Measurements from ENCODE around the gene PPP1R13B. TPM values are rescaled to one million over a fixed set of nuclear protein-coding genes. Genes with fewer than 3 reads are reported as not detected.

The PPP1R13B gene
- total RNA-seq, 4 donors from 2014 or later, result 19.9 to 25.2 (median 23.6) TPM

DNA sequence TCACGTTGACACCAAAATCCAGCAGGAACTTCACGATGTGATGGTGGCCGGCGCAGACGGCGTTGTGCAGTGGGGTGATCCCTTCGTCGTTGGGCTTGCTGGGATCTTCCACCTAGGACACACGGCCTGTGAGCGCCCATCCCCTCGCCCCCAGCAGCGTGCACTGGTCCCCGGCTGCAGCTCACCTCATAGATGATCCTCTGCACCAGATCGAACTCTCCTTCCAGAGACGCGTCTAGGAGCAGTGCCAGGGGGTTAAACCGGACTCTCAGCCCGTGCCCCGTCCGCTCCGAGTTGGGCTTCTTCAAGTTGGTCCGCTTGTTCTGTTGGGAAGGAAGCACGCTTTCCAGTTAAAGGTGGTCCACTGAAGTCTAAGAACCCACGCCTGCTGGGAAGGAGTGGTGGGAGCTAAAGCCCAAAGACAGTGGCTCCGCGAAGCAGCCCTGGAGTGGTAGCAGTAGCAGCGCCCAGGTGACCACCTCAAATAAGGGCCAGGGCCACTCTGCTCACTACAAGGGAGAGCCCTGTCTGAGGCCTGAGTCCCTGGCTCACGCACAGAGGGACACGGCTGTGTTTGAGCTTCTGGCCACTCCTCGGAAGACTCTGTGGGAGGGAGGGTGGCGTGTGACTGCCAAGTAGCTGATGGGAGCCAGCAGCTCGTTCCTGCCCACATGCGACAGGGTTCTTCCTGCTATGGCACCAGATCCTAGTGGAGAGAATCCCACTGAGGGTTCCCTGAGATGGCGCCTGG, 108.5 kb downstream of the PPP1R13B start:
- intact Hi-C loops (cut with DNase I), result no loop called here
- no peak for DNase-seq (ENCODE audit: extremely low spot score)
- H3K27ac ChIP-seq (replicated peaks in 1 of 4), result peak overlapping the region; percentile 45 to 94 (median 89)
- H3K9me3 ChIP-seq, result no peaks in the 10 kb centered on the region
- H3K27me3 ChIP-seq, result no peaks in the 10 kb centered on the region
- peaks cover 4 to 98% (median 52%) of the 10 kb centered on the region in 4 donors for H3K36me3 ChIP-seq
- no peak overlapping the region for H3K4me3 ChIP-seq
- TF ChIP-seq POLR2A (IDR thresholded peaks at IDR 0.05; ENCODE audit: low read depth), result no peak
- TF ChIP-seq, protein P1, sequence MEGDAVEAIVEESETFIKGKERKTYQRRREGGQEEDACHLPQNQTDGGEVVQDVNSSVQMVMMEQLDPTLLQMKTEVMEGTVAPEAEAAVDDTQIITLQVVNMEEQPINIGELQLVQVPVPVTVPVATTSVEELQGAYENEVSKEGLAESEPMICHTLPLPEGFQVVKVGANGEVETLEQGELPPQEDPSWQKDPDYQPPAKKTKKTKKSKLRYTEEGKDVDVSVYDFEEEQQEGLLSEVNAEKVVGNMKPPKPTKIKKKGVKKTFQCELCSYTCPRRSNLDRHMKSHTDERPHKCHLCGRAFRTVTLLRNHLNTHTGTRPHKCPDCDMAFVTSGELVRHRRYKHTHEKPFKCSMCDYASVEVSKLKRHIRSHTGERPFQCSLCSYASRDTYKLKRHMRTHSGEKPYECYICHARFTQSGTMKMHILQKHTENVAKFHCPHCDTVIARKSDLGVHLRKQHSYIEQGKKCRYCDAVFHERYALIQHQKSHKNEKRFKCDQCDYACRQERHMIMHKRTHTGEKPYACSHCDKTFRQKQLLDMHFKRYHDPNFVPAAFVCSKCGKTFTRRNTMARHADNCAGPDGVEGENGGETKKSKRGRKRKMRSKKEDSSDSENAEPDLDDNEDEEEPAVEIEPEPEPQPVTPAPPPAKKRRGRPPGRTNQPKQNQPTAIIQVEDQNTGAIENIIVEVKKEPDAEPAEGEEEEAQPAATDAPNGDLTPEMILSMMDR (IDR thresholded peaks at IDR 0.05), result no peak
- TF ChIP-seq POLR2AphosphoS5 (IDR thresholded peaks at IDR 0.05), result no peak
- no peak for TF ChIP-seq EP300 (IDR thresholded peaks at IDR 0.05)
- H3K4me1 ChIP-seq, result peaks cover 25 to 73% (median 69%) of the 10 kb centered on the region in 4 donors
- 90% methylated on average over 22 of the region's 34 CpGs for WGBS

DNA sequence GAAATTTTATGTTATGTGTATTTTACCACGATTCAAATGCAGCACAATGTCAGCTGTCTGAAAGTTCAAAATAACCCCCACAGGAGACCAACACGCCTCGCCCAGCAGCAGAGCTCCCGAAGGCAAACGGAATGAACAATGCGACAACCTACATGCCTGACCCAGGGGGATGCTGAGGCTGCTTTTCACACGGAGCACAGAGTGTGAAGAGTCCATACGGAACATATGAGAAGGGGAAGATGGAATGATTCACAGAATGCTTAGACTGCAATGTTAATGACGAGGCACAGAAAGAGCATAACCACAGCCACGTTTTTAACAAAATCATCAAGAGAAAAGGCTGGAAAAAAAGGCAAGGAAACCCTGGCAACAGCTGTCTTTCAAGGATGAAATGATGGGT, 109.2 kb downstream of the PPP1R13B start:
- Histone ChIP-seq H3K27me3 (no peaks in the 10 kb centered on the region), H3K4me3 (no peak overlapping the region), H3K36me3 (peaks cover 11 to 98% (median 54%) of the 10 kb centered on the region in 4 donors), H3K27ac (replicated peaks in 1 of 4) (peak overlapping the region; percentile 45 to 94 (median 89)), H3K9me3 (no peaks in the 10 kb centered on the region), H3K4me1 (peaks cover 25 to 78% (median 70%) of the 10 kb centered on the region in 4 donors)
- 81% methylated on average over 10 of the region's 10 CpGs for WGBS
- TF ChIP-seq POLR2AphosphoS5 (IDR thresholded peaks at IDR 0.05) (no peak), POLR2A (IDR thresholded peaks at IDR 0.05; ENCODE audit: low read depth) (no peak), EP300 (IDR thresholded peaks at IDR 0.05) (no peak)
- TF ChIP-seq, protein P1 (IDR thresholded peaks at IDR 0.05), result no peak
- intact Hi-C loops (cut with DNase I), result no loop called here
- no peak for DNase-seq (ENCODE audit: extremely low spot score)

DNA sequence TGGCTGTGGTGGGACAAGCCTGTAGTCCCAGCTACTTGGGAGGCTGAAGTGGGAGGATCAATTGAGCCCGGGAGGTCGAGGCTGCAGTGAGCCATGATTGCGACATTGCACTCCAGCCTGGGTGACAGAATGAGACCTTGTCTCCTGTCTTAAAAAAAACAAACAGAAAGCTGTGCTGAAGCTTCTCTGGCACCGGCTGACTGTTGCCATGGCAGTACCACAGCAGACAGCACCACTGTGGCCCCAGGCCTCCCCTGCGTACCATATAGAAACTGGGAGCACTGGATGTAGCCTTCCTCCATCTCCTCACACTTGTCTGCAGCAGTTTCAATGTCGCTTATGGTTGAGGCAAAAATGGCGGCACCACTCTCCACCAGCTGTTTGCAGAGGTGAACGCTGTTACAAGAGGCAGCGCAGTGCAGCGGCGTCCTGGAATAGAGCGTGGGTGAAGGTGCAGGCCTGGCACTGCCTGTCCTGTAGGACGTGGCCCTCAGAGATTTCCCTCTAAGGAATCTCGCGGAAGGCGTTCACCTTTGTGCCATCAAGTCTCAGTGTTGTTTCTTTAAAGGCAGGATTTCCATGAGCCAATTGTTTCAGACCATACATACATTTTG, 109.8 kb downstream of the PPP1R13B start:
- WGBS, result 92% methylated on average over 16 of the region's 16 CpGs
- TF ChIP-seq EP300 (IDR thresholded peaks at IDR 0.05), result no peak
- TF ChIP-seq, protein P1 (IDR thresholded peaks at IDR 0.05), result no peak
- TF ChIP-seq POLR2AphosphoS5 (IDR thresholded peaks at IDR 0.05), result no peak
- TF ChIP-seq POLR2A (IDR thresholded peaks at IDR 0.05; ENCODE audit: low read depth), result no peak
- peak overlapping the region; percentile 86 to 94 (median 92) for H3K27ac ChIP-seq (replicated peaks in 1 of 4)

DNA sequence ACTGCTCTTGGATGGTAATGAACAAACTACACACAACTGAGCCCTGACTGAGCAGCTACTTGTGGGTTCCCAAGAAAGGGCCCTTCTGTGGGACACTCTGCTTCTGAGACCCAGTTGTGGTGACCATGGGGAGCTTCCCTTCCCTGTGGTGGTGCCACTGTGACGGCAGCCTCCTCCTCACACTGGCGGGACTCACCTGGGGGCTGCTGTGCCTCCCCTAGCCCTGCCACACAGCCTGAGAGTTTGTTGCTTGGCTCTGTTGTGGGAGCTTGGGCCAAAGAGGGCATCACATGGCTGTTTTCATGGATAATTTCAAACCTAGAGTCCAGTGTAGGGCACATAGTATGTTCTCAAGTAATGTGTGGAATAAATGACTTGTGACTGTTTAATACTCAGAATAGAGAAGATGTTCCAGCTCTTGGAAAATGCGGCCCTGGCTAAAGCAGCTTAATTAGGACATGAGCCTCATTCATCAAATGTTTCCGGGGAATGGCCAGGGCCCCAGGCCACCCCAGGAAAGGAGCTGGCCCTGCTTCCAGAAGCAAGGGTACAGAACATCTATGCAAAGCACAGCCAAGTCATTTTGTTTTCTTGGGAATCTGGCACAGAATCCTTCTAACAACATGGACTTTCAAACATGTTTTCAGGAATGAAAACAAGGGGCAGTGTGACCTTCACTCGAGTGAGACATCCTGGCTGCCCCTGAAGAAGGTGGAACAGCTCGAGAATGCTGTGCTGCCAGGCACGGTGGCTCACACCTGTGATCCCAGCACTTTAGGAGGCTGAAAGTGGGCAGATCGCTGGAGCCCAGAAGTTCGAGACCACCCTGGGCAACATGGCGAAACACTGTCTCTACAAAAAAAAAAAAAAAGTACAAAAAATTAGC, 110.6 kb downstream of the PPP1R13B start:
- Histone ChIP-seq H3K4me1 (peaks cover 25 to 90% (median 63%) of the 10 kb centered on the region in 4 donors), H3K27ac (replicated peaks in 1 of 4) (peak overlapping the region; percentile 86 to 94 (median 92)), H3K4me3 (peak overlapping the region in 1 of 4 donors; percentile 4), H3K27me3 (no peaks in the 10 kb centered on the region), H3K36me3 (peaks cover 22 to 100% (median 62%) of the 10 kb centered on the region in 4 donors), H3K9me3 (no peaks in the 10 kb centered on the region)
- intact Hi-C loops (cut with DNase I), result no loop called here
- DNase-seq (ENCODE audit: extremely low spot score), result no peak
- TF ChIP-seq POLR2AphosphoS5 (IDR thresholded peaks at IDR 0.05) (peak; percentile 75 to 93), POLR2A (IDR thresholded peaks at IDR 0.05; ENCODE audit: low read depth) (no peak), EP300 (IDR thresholded peaks at IDR 0.05) (peak; percentile 36)
- TF ChIP-seq, protein P1 (IDR thresholded peaks at IDR 0.05), result no peak
- WGBS, result 64% methylated on average over 10 of the region's 10 CpGs

More for the DNA sequence above, 109.8 kb downstream of the PPP1R13B start:
- no peaks in the 10 kb centered on the region for H3K27me3 ChIP-seq
- intact Hi-C loops (cut with DNase I), result no loop called here
- no peak overlapping the region for H3K4me3 ChIP-seq
- H3K9me3 ChIP-seq, result no peaks in the 10 kb centered on the region
- peaks cover 18 to 100% (median 58%) of the 10 kb centered on the region in 4 donors for H3K36me3 ChIP-seq
- H3K4me1 ChIP-seq, result peaks cover 25 to 84% (median 69%) of the 10 kb centered on the region in 4 donors
- DNase-seq (ENCODE audit: extremely low spot score), result no peak
